Measurements from ENCODE around the gene CIAO2B.

DNA sequence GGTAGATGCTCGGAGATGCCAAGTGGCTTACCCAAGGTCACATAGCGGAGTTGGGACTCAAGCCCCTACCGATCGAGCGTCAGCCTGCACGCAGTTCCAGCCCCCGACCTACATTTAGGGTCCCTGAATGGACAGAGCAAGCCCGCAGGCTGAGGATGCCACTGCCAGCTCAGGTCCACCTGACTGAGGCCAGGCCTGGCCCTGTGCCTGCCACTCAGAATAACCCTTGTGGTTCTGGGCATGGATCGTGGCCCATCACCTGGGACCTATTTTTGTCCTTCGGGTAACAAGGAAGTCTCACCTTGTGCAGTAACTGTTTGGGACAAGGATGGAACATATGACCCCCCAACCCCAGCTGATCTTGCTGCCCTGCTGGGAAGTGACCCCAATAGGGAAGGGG is 32.6 kb downstream of the CIAO2B start:
- TF ChIP-seq, protein P1, sequence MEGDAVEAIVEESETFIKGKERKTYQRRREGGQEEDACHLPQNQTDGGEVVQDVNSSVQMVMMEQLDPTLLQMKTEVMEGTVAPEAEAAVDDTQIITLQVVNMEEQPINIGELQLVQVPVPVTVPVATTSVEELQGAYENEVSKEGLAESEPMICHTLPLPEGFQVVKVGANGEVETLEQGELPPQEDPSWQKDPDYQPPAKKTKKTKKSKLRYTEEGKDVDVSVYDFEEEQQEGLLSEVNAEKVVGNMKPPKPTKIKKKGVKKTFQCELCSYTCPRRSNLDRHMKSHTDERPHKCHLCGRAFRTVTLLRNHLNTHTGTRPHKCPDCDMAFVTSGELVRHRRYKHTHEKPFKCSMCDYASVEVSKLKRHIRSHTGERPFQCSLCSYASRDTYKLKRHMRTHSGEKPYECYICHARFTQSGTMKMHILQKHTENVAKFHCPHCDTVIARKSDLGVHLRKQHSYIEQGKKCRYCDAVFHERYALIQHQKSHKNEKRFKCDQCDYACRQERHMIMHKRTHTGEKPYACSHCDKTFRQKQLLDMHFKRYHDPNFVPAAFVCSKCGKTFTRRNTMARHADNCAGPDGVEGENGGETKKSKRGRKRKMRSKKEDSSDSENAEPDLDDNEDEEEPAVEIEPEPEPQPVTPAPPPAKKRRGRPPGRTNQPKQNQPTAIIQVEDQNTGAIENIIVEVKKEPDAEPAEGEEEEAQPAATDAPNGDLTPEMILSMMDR (IDR thresholded peaks at IDR 0.05): no peak
- no peak for TF ChIP-seq EP300 (IDR thresholded peaks at IDR 0.05)

Measured in ovary (tissue), 3 donors.